Breast epithelium (tissue), 4 donors: ENCODE results near the gene THOP1. TPM values are rescaled to one million over a fixed set of nuclear protein-coding genes. Genes with fewer than 3 reads are reported as not detected.

Experiments used
- DNase-seq, 2 donors: peaks; one replicate each; pipeline ENCODE4 v3.0.0-alpha.2; 2019; ENCODE audit warnings: low spot score in 2 of 2
- H3K27ac ChIP-seq, 2 donors: fragments of 200-600 bp; sonication (generic) in 1 of 2; one replicate each; pipeline ENCODE4 v1.5.1; 2016 to 2019; ENCODE audit warnings: mild to moderate bottlenecking in 1 of 2
- H3K27me3 ChIP-seq, 2 donors: fragments of 200-600 bp; sonication (generic) in 1 of 2; one replicate each; pipeline versions ENCODE4 v1.5.1 to v1.6.0; 2017 to 2019; ENCODE audit warnings: control low read depth in 1 of 2, mild to moderate bottlenecking in 1 of 2
- H3K36me3 ChIP-seq: fragments of 200-600 bp; one replicate; pipeline ENCODE4 v1.5.1; 2019
- H3K4me1 ChIP-seq, 2 donors: fragments of 200-600 bp; sonication (generic); one replicate each; pipeline ENCODE4 v1.5.1; 2016 to 2019; ENCODE audit warnings: control low read depth in 1 of 2
- H3K4me3 ChIP-seq, 3 donors: fragments of 200-600 bp; sonication (generic); 1 replicate in 2 of 3; 2 replicates in 1 of 3; pipeline ENCODE4 v1.5.1; 2016 to 2019; ENCODE audit warnings: mild to moderate bottlenecking in 3 of 3, moderate library complexity in 2 of 3
- H3K9me3 ChIP-seq, 2 donors: fragments of 200-600 bp; sonication (generic) in 1 of 2; one replicate each; pipeline ENCODE4 v1.5.1; 2016 to 2019; ENCODE audit warnings: control low read depth in 1 of 2
- POLR2A ChIP-seq: fragments of 450-650 bp; IDR thresholded peaks from one replicate; pipeline ENCODE4 v1.6.1; 2016; ENCODE audit warnings: antibody characterized with exemption, mild to moderate bottlenecking, moderate library complexity
- POLR2AphosphoS5 ChIP-seq, 3 donors: sonication (generic); formaldehyde crosslinking; IDR thresholded peaks; one replicate each; pipeline ENCODE4 v1.6.1; 2017; ENCODE audit warnings: antibody characterized with exemption in 3 of 3
- intact Hi-C: fragments of 100-400 bp; cut with DNase I; formaldehyde crosslinking; loops from one replicate; pipeline ENCODE4 v1.15.1; 2023; ENCODE audit warnings: low total_unique reads
- total RNA-seq, 3 donors: library from RNA; depleted of rRNA; stranded (reverse); fragments of >200 nt; gene quantifications; one replicate each; pipeline ENCODE4 v1.1.0, GENCODE V29; 2016
- TF ChIP-seq, protein P1 (sequence below), 3 donors: fragments of 450-650 bp; IDR thresholded peaks; one replicate each; pipeline ENCODE4 v1.5.1; 2016 to 2017; ENCODE audit warnings: antibody characterized with exemption in 3 of 3, mild to moderate bottlenecking in 3 of 3, moderate library complexity in 3 of 3

The THOP1 gene
- total RNA-seq, 3 donors from 2014 or later = 26.2 to 40.0 (median 39.1) TPM

DNA sequence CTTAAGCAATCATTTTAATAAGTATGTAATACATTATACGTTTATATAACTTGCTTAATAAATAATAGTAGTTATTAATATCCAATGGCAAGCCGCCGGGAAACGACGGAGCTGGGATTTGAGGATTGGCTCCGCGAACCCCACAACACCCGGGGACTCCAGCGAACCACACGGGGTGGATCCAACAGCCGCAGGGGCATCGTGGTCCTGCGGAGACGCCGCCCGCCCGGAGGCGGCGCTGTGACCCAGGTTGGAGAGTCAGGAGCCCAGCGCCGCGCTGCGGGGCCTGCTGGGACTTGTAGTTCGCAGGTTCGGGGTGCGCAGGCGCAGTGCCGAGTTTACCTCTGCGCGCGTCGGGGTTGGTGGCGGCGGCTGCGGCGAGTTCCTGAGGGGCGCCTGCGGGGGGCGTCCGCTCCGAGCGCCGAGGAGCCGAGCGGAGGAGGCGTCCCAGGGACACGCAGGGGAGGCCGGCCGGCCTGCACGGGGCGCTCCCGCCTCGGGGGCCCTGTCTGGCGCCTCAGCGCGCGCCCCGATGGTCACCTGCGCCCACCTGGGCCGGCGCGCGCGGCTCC is 34.3 kb downstream of the THOP1 start, which contains the start of gene ZNF554:
TSS of gene ZNF554 (plus strand) at position 329 of the 572 bp plus-strand sequence. CDS start at position 533, 204 bp downstream.
- TF ChIP-seq POLR2AphosphoS5 (IDR thresholded peaks at IDR 0.05) = peak; percentile 15 to 66 (median 56)
- TF ChIP-seq, protein P1, sequence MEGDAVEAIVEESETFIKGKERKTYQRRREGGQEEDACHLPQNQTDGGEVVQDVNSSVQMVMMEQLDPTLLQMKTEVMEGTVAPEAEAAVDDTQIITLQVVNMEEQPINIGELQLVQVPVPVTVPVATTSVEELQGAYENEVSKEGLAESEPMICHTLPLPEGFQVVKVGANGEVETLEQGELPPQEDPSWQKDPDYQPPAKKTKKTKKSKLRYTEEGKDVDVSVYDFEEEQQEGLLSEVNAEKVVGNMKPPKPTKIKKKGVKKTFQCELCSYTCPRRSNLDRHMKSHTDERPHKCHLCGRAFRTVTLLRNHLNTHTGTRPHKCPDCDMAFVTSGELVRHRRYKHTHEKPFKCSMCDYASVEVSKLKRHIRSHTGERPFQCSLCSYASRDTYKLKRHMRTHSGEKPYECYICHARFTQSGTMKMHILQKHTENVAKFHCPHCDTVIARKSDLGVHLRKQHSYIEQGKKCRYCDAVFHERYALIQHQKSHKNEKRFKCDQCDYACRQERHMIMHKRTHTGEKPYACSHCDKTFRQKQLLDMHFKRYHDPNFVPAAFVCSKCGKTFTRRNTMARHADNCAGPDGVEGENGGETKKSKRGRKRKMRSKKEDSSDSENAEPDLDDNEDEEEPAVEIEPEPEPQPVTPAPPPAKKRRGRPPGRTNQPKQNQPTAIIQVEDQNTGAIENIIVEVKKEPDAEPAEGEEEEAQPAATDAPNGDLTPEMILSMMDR (IDR thresholded peaks at IDR 0.05) = peak; percentile 93 to 96 (median 96)
- TF ChIP-seq POLR2A = no peak
- peak within 1 kb of the TSS; percentile 70 to 93 (median 92) for H3K4me3 ChIP-seq
- no peaks in the 10 kb centered on the region for H3K4me1 ChIP-seq
- DNase-seq = peak; percentile 95 to 98
- no peaks in the 10 kb centered on the region for H3K36me3 ChIP-seq
- no peaks in the 10 kb centered on the region for H3K27me3 ChIP-seq
- no peaks in the 10 kb centered on the region for H3K9me3 ChIP-seq
- intact Hi-C loops = loop anchor here (5.0 kb wide), 1 partner anchor 458 kb away; no protein-coding TSS in a partner anchor
- H3K27ac ChIP-seq = peak within 1 kb of the TSS; percentile 71 to 76

DNA sequence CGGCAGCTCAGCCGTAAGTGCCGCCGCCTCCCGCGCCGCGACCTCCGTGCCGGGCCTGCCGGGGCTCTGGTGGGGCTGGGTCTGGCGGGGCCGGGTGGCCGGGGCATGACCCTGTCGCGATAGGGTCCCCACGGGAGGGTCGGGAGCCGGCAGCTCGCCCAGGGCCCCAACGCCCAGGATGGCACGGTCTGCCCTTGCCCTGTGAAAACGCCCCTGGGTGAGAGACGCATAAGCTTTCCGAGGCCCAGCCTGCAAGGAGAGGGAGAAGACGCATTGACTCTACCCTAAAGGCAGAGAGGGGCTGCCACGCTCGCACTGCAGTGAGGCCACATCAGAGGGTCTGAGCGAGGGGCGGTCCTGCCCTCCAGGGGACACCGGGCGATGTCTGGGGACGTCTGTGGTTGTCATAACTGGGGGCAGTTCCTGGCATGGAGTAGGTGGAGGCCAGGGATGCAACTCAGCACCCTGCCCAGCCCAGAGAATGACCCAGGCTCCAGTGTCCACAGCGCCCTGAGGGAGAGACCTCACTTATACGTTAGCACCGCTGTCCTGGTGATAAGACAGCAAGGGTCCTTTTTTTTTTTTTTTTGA is 34.9 kb downstream of the THOP1 start:
- Histone ChIP-seq H3K9me3 (no peaks in the 10 kb centered on the region), H3K4me1 (no peaks in the 10 kb centered on the region), H3K27ac (peak overlapping the region; percentile 71 to 76), H3K27me3 (no peaks in the 10 kb centered on the region), H3K36me3 (no peaks in the 10 kb centered on the region), H3K4me3 (peak overlapping the region; percentile 70 to 93 (median 92))
- intact Hi-C loops = no loop called here
- DNase-seq = no peak
- TF ChIP-seq POLR2AphosphoS5 (IDR thresholded peaks at IDR 0.05) (no peak), POLR2A (no peak)
- TF ChIP-seq, protein P1 (IDR thresholded peaks at IDR 0.05) = no peak

DNA sequence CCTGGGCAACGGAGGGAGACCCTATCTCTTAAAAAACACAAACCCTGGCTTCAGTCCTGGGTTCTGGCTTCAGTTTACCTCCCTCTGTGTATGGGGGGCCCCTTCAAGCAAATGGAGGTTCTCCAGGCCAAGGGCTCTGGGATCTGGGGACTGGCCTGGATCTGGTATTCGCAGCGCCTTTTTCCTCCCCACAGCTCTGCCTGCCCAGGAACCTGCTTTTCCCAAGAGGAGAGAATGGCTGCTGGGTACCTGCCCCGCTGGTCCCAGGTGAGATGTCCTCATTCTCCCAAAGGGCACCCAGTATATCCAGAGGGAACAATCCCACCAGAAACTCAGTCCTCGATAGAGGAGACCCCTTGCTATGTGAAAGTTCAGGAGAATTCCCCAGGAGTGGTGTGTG is 37.5 kb downstream of the THOP1 start:
- no peaks in the 10 kb centered on the region for H3K27me3 ChIP-seq
- H3K36me3 ChIP-seq = no peaks in the 10 kb centered on the region
- no peaks in the 10 kb centered on the region for H3K4me1 ChIP-seq
- no peak overlapping the region for H3K27ac ChIP-seq
- peaks cover 0 to under 1% of the 10 kb centered on the region in 2 donors for H3K9me3 ChIP-seq
- intact Hi-C loops = no loop called here
- DNase-seq = no peak
- TF ChIP-seq POLR2AphosphoS5 (IDR thresholded peaks at IDR 0.05) (no peak), POLR2A (no peak)
- TF ChIP-seq, protein P1 (IDR thresholded peaks at IDR 0.05) = no peak
- H3K4me3 ChIP-seq = no peak overlapping the region

GRCh38 chr19:2823646-2824045 is 38.3 kb downstream of the THOP1 start:
- H3K36me3 ChIP-seq = no peaks in the 10 kb centered on the region
- no peaks in the 10 kb centered on the region for H3K4me1 ChIP-seq
- TF ChIP-seq, protein P1 (IDR thresholded peaks at IDR 0.05) = no peak
- TF ChIP-seq POLR2AphosphoS5 (IDR thresholded peaks at IDR 0.05) = no peak
- no peak for TF ChIP-seq POLR2A
- peaks cover 0 to 9% of the 10 kb centered on the region in 2 donors for H3K9me3 ChIP-seq
- no peak for DNase-seq
- H3K27ac ChIP-seq = no peak overlapping the region
- intact Hi-C loops = no loop called here
- H3K27me3 ChIP-seq = no peaks in the 10 kb centered on the region
- no peak overlapping the region for H3K4me3 ChIP-seq

GRCh38 chr19:2824129-2824528 is 38.8 kb downstream of the THOP1 start:
- H3K4me1 ChIP-seq = no peaks in the 10 kb centered on the region
- peaks cover 1 to 10% of the 10 kb centered on the region in 2 donors for H3K9me3 ChIP-seq
- no peak for DNase-seq
- no peaks in the 10 kb centered on the region for H3K27me3 ChIP-seq
- TF ChIP-seq POLR2A (no peak), POLR2AphosphoS5 (IDR thresholded peaks at IDR 0.05) (no peak)
- TF ChIP-seq, protein P1 (IDR thresholded peaks at IDR 0.05) = no peak
- no peak overlapping the region for H3K27ac ChIP-seq
- no peak overlapping the region for H3K4me3 ChIP-seq
- no peaks in the 10 kb centered on the region for H3K36me3 ChIP-seq
- intact Hi-C loops = no loop called here
